ENCODE results near the gene LDLR. TPM values are rescaled to one million over a fixed set of nuclear protein-coding genes. Genes with fewer than 3 reads are reported as not detected.
A peak's percentile ranks its signal among the peaks of the same experiment; 100 is the strongest.
"Not testable (repeated sequence)": the region's sequence is repeated elsewhere in the genome, so short reads cannot be mapped to it uniquely, and the experiment has no call there.

LDLR gene
- total RNA-seq, 2 donors from 2014 or later: 65.0 to 190 TPM

DNA sequence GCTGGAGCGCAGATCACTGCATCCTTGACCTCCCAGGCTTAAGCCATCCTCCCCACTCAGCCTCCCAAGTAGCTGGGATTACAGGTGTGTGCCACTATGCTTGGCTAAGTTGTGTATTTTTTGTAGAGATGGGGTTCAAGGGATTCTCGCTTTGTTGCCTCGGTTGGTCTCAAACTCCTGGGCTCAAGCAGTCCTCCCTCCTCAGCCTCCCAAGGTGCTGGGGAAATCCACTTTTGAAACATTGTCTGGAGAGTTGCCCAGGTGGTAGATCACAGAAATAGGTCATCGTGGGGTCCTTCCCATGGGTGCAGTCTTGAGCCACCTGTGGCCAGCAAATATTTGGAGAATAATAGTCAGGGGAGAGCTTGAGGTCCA is 5.2 kb downstream of the LDLR start:
- intact Hi-C loops (cut with DNase I): no loop called here
- Histone ChIP-seq H3K4me3 (no peak overlapping the region), H3K27me3 (no peaks in the 10 kb centered on the region), H3K27ac (peak overlapping the region; percentile 93), H3K9ac (ENCODE audit: low read depth in 2 of 2, low read length in 2 of 2) (peak overlapping the region in 1 of 2 donors; percentile 65), H3K36me3 (peaks cover 7% of the 10 kb centered on the region), H3K4me1 (peaks cover 15% of the 10 kb centered on the region), H3K9me3 (no peaks in the 10 kb centered on the region)
- TF ChIP-seq, protein P1, sequence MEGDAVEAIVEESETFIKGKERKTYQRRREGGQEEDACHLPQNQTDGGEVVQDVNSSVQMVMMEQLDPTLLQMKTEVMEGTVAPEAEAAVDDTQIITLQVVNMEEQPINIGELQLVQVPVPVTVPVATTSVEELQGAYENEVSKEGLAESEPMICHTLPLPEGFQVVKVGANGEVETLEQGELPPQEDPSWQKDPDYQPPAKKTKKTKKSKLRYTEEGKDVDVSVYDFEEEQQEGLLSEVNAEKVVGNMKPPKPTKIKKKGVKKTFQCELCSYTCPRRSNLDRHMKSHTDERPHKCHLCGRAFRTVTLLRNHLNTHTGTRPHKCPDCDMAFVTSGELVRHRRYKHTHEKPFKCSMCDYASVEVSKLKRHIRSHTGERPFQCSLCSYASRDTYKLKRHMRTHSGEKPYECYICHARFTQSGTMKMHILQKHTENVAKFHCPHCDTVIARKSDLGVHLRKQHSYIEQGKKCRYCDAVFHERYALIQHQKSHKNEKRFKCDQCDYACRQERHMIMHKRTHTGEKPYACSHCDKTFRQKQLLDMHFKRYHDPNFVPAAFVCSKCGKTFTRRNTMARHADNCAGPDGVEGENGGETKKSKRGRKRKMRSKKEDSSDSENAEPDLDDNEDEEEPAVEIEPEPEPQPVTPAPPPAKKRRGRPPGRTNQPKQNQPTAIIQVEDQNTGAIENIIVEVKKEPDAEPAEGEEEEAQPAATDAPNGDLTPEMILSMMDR (IDR thresholded peaks at IDR 0.05): no peak
- no peak for DNase-seq

DNA sequence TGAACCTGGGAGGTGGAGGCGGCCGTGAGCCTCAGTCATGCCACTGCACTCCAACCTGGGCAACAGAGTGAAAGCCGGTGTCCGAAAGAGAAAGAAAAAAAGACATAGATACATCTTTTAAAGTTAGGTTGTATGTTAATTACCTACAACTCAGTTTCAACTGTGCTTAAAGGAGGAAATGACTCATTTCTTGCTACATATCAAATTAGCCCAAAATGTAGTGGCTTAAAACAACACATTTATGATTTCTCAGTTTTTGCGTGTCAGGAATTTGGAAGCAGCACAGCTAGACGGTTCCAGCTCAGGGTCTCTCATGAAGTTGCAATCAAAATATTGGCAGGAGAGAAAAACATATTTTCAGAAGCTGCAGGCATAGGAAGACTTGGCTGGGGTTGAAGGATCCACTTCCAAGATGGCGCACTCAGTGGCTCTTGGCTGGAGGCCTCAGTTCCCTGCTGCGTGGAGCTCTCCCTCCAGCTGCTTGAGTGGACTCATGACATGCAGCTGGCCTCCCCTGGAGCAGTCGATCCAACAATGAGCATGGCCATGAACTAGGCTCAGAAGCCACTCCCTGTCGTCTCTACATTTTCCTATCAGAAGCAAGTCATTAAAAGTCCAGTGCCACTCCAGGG is 7.1 kb downstream of the LDLR start:
- no peak overlapping the region for H3K4me3 ChIP-seq
- H3K36me3 ChIP-seq: peaks cover 14% of the 10 kb centered on the region
- peaks cover 15% of the 10 kb centered on the region for H3K4me1 ChIP-seq
- H3K27ac ChIP-seq: peak overlapping the region; percentile 93
- DNase-seq: no peak
- intact Hi-C loops (cut with DNase I): no loop called here
- H3K9me3 ChIP-seq: no peaks in the 10 kb centered on the region
- TF ChIP-seq, protein P1 (IDR thresholded peaks at IDR 0.05): no peak
- H3K27me3 ChIP-seq: no peaks in the 10 kb centered on the region
- H3K9ac ChIP-seq (ENCODE audit: low read depth in 2 of 2, low read length in 2 of 2): peak overlapping the region in 1 of 2 donors; percentile 4

DNA sequence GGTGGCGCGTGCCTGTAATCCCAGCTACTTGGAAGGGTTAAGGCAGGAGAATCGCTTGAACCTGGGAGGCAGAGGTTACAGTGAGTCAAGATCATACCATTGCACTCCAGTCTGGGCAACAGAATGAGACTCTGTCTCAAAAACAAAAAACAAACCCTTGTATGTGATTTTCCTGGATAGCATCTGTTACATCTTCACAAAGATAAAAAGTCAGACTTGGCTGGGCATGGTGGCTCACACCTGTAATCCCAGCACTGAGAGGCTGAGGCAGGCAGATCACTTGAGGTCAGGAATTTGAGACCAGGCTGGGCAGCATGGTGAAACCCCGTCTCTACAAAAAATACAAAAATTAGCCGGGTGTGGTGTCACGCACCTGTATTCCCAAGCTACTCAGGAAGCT is 8.1 kb downstream of the LDLR start:
- H3K4me3 ChIP-seq; H3K27me3 ChIP-seq; DNase-seq; H3K9ac ChIP-seq (ENCODE audit: low read depth in 2 of 2, low read length in 2 of 2); intact Hi-C loops (cut with DNase I); H3K9me3 ChIP-seq: not testable (repeated sequence)
- Histone ChIP-seq H3K36me3 (peaks cover 17% of the 10 kb centered on the region), H3K27ac (peak overlapping the region; percentile 93), H3K4me1 (peaks cover 15% of the 10 kb centered on the region)

DNA sequence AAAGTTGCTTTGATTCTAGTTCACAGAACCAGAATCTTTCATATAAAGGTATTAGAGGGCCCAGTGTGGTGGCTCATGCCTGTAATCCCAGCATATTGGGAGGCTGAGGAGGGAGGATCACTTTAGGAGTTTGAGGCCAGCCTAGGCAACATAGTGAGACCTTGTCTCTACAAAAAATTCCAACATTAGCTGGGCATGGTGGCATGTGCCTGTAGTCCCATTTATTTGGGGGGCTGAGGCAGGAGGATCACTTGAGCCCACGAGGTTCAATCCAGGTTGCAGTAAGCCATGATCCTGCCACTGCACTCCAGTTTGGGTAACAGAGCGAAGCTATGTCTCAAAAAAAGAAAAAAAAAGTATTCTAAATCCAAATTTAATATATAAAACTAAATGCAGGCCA is 9.1 kb downstream of the LDLR start:
- Histone ChIP-seq H3K27ac (no peak overlapping the region), H3K36me3 (peaks cover 25% of the 10 kb centered on the region), H3K9me3 (no peaks in the 10 kb centered on the region), H3K27me3 (no peaks in the 10 kb centered on the region), H3K4me3 (no peak overlapping the region), H3K4me1 (peaks cover 15% of the 10 kb centered on the region), H3K9ac (ENCODE audit: low read depth in 2 of 2, low read length in 2 of 2) (no peak overlapping the region)
- TF ChIP-seq, protein P1 (IDR thresholded peaks at IDR 0.05): no peak
- DNase-seq: no peak
- intact Hi-C loops (cut with DNase I): no loop called here

DNA sequence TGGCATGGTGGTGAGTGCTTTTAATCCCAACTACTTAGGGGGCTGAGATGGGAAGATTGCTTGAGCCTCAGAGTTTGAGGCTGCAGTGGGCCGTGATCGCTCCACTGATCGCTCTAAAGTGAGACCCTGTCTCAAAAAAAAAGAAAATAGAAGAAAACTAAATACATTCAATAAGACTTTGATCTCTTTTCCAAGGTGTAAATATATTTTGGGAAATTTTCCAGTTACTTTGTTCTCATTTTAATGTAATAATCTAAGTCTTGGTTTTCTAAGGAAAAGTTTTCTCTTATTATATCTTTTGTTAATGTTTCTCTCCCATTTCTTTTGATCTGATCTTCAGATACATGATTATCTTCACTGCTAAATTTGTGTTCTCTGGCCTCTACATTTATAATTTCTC is 9.6 kb downstream of the LDLR start:
- intact Hi-C loops (cut with DNase I): no loop called here
- H3K36me3 ChIP-seq: peaks cover 27% of the 10 kb centered on the region
- H3K4me1 ChIP-seq: peaks cover 11% of the 10 kb centered on the region

DNA sequence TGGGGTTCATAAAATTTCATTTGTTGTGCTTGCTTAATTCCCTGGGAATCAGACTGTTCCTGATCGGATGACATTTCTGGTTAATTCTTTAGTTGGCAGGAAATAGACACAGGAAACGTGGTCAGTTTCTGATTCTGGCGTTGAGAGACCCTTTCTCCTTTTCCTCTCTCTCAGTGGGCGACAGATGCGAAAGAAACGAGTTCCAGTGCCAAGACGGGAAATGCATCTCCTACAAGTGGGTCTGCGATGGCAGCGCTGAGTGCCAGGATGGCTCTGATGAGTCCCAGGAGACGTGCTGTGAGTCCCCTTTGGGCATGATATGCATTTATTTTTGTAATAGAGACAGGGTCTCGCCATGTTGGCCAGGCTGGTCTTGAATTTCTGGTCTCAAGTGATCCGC is 10.8 kb downstream of the LDLR start:
- Histone ChIP-seq H3K9ac (ENCODE audit: low read depth in 2 of 2, low read length in 2 of 2) (no peak overlapping the region), H3K36me3 (peaks cover 37% of the 10 kb centered on the region), H3K4me1 (peaks cover 4% of the 10 kb centered on the region), H3K27ac (no peak overlapping the region), H3K4me3 (no peak overlapping the region), H3K27me3 (no peaks in the 10 kb centered on the region), H3K9me3 (no peaks in the 10 kb centered on the region)
- intact Hi-C loops (cut with DNase I): no loop called here
- TF ChIP-seq, protein P1 (IDR thresholded peaks at IDR 0.05): no peak
- DNase-seq: no peak

More for the DNA sequence above, 9.6 kb downstream of the LDLR start:
- Histone ChIP-seq H3K27me3 (no peaks in the 10 kb centered on the region), H3K4me3 (no peak overlapping the region), H3K9ac (ENCODE audit: low read depth in 2 of 2, low read length in 2 of 2) (no peak overlapping the region), H3K27ac (no peak overlapping the region), H3K9me3 (no peaks in the 10 kb centered on the region)
- TF ChIP-seq, protein P1 (IDR thresholded peaks at IDR 0.05): no peak
- DNase-seq: no peak
